IMR-90 (cell line): ENCODE data around the gene PKHD1. TPM values are rescaled to one million over a fixed set of nuclear protein-coding genes. Genes with fewer than 3 reads are reported as not detected.

Source experiments
- ATAC-seq: fragments of 200-7000 bp; cut with Tn5 transposase; 2 replicates; pipeline ENCODE4 v1.9.1; 2020; ENCODE audit warnings: low read depth, mild to moderate bottlenecking, moderate library complexity
- BruUV-seq: library from RNA; stranded (reverse); fragments of 400-500 nt; replicated peaks from 2 replicates; lab custom pipeline; 2021; lab: Mats Ljungman, UMichigan
- CTCF ChIA-PET: fragments of 300-600 bp; formaldehyde crosslinking; extraction: SDS; loops from one replicate; lab custom pipeline; 2021; ENCODE audit warnings: antibody characterized with exemption; lab: Yijun Ruan, JAX
- POLR2A ChIA-PET: fragments of 300-600 bp; sonication (Branson Sonifier 250); formaldehyde crosslinking; loops from one replicate; lab custom pipeline; 2022; ENCODE audit warnings: antibody characterized with exemption; ENCODE audit not compliant: unreplicated experiment; lab: Charles Lee
- DNase-seq: peaks from one replicate; pipeline ENCODE4 v3.0.0; 2013
- H2AFZ ChIP-seq: replicated peaks from 2 replicates; pipeline ENCODE3; 2013; ENCODE audit warnings: low read length, mild to moderate bottlenecking; ENCODE audit not compliant: poor library complexity
- H2AK5ac ChIP-seq: 2 replicates; pipeline ENCODE4 v1.6.1; 2013; ENCODE audit warnings: low read depth, low read length, inconsistent platforms
- H2AK9ac ChIP-seq: replicated peaks from 2 replicates; pipeline ENCODE3; 2013; ENCODE audit warnings: mild to moderate bottlenecking, low read depth, low read length, moderate library complexity; ENCODE audit not compliant: poor library complexity
- H2BK120ac ChIP-seq: 2 replicates; pipeline ENCODE4 v1.6.1; 2013; ENCODE audit warnings: low read depth, low read length, inconsistent platforms
- H2BK15ac ChIP-seq: 3 replicates; pipeline ENCODE4 v1.6.1; 2013; ENCODE audit warnings: low read depth, low read length, inconsistent platforms
- H2BK20ac ChIP-seq: 2 replicates; pipeline ENCODE4 v1.6.1; 2013; ENCODE audit warnings: low read depth, mild to moderate bottlenecking, inconsistent platforms, low read length, moderate library complexity
- H2BK5ac ChIP-seq: 2 replicates; pipeline ENCODE4 v1.6.1; 2013; ENCODE audit warnings: mild to moderate bottlenecking, low read depth, low read length, inconsistent platforms; ENCODE audit not compliant: poor library complexity, severe bottlenecking
- H3K14ac ChIP-seq: replicated peaks from 2 replicates; pipeline ENCODE4 v1.6.1; 2013; ENCODE audit warnings: low read depth, low read length, inconsistent platforms
- H3K18ac ChIP-seq: 2 replicates; pipeline ENCODE4 v1.6.1; 2013; ENCODE audit warnings: low read depth, low read length, control low read depth
- H3K23ac ChIP-seq: 2 replicates; pipeline ENCODE4 v1.6.1; 2013; ENCODE audit warnings: low read depth, low read length, inconsistent platforms
- H3K27ac ChIP-seq: 2 replicates; pipeline ENCODE4 v1.5.1; 2013; ENCODE audit warnings: mild to moderate bottlenecking, control low read depth, low read length; ENCODE audit not compliant: insufficient read depth
- H3K27me3 ChIP-seq: 2 replicates; pipeline ENCODE4 v1.6.1; 2013; ENCODE audit warnings: low read length; ENCODE audit not compliant: control insufficient read depth, insufficient read depth
- H3K36me3 ChIP-seq: 2 replicates; pipeline ENCODE4 v1.6.1; 2013; ENCODE audit warnings: low read length, mixed read lengths; ENCODE audit not compliant: control insufficient read depth, insufficient read depth
- H3K4ac ChIP-seq: 2 replicates; pipeline ENCODE4 v1.6.1; 2013; ENCODE audit warnings: low read depth, low read length, inconsistent platforms
- H3K4me1 ChIP-seq: 2 replicates; pipeline ENCODE4 v1.6.1; 2013; ENCODE audit warnings: low read length, mixed read lengths; ENCODE audit not compliant: control insufficient read depth, insufficient read depth
- H3K4me2 ChIP-seq: 2 replicates; pipeline ENCODE4 v1.6.1; 2013; ENCODE audit warnings: low read depth, mild to moderate bottlenecking, control low read depth, low read length, moderate library complexity
- H3K4me3 ChIP-seq: 2 replicates; pipeline ENCODE4 v1.5.1; 2013; ENCODE audit warnings: low read depth, mild to moderate bottlenecking, control low read depth, low read length, moderate library complexity; ENCODE audit not compliant: insufficient read depth
- H3K56ac ChIP-seq: 2 replicates; pipeline ENCODE4 v1.6.1; 2013; ENCODE audit warnings: low read length, inconsistent platforms; ENCODE audit not compliant: insufficient read depth; ENCODE audit errors: extremely low read depth
- H3K79me1 ChIP-seq, 2 experiments: 2 replicates each; pipeline ENCODE4 v1.6.1; 2013; ENCODE audit warnings: low read length in 2 of 2, inconsistent platforms in 1 of 2, low read depth in 1 of 2
- H3K9ac ChIP-seq: 2 replicates; pipeline ENCODE4 v1.6.1; 2013; ENCODE audit warnings: low read depth, low read length, control low read depth
- H3K9me1 ChIP-seq: 2 replicates; pipeline ENCODE4 v1.6.1; 2013; ENCODE audit warnings: low read length, inconsistent platforms; ENCODE audit not compliant: insufficient read depth
- H3K9me3 ChIP-seq: 2 replicates; pipeline ENCODE4 v1.6.1; 2013; ENCODE audit warnings: low read length; ENCODE audit not compliant: control insufficient read depth, insufficient read depth
- H4K20me1 ChIP-seq: 2 replicates; pipeline ENCODE4 v1.6.1; 2013; ENCODE audit warnings: low read length, inconsistent platforms; ENCODE audit not compliant: insufficient read depth
- H4K5ac ChIP-seq: 2 replicates; pipeline ENCODE4 v1.6.1; 2013; ENCODE audit warnings: mild to moderate bottlenecking, low read depth, low read length, control low read depth
- H4K8ac ChIP-seq, 2 experiments: 2 replicates each; pipeline ENCODE4 v1.6.1; 2013; ENCODE audit warnings: low read depth in 2 of 2, low read length in 2 of 2, control low read depth in 1 of 2, inconsistent platforms in 1 of 2
- H4K91ac ChIP-seq: 2 replicates; pipeline ENCODE4 v1.6.1; 2013; ENCODE audit warnings: low read depth, low read length, inconsistent platforms; ENCODE audit not compliant: insufficient read depth
- BHLHE40 ChIP-seq: fragments of 150-350 bp; IDR thresholded peaks from 2 replicates; pipeline ENCODE4 v1.6.1; 2016; ENCODE audit warnings: mild to moderate bottlenecking, low read depth, low read length
- CEBPB ChIP-seq: IDR thresholded peaks from 2 replicates; pipeline ENCODE4 v1.6.1; 2012; ENCODE audit warnings: low read depth, low read length, improper control_type of control experiment
- CHD1 ChIP-seq: IDR thresholded peaks from 2 replicates; pipeline ENCODE4 v1.6.1; 2012; ENCODE audit warnings: low read depth, low read length, improper control_type of control experiment
- CTCF ChIP-seq: conservative IDR thresholded peaks from 2 replicates; pipeline ENCODE4 v1.5.1; 2012; ENCODE audit warnings: mild to moderate bottlenecking, low read depth, low read length, improper control_type of control experiment
- ELK1 ChIP-seq: fragments of 150-350 bp; IDR thresholded peaks from 2 replicates; pipeline ENCODE4 v1.6.1; 2016; ENCODE audit warnings: low read depth, mild to moderate bottlenecking, low read length, moderate library complexity, borderline replicate concordance
- FOS ChIP-seq: fragments of 150-350 bp; IDR thresholded peaks from 2 replicates; pipeline ENCODE4 v1.6.1; 2016; ENCODE audit warnings: low read depth, low read length
- MAFK ChIP-seq: IDR thresholded peaks from 2 replicates; pipeline ENCODE4 v1.6.1; 2012; ENCODE audit warnings: low read depth, low read length, improper control_type of control experiment
- MAZ ChIP-seq: IDR thresholded peaks from 2 replicates; pipeline ENCODE4 v1.6.1; 2012; ENCODE audit warnings: low read depth, mild to moderate bottlenecking, low read length, improper control_type of control experiment, moderate library complexity, borderline replicate concordance
- MXI1 ChIP-seq: IDR thresholded peaks from 2 replicates; pipeline ENCODE4 v1.6.1; 2012; ENCODE audit warnings: low read depth, mild to moderate bottlenecking, low read length, moderate library complexity, borderline replicate concordance
- NFE2L2 ChIP-seq: fragments of 150-350 bp; IDR thresholded peaks from 2 replicates; pipeline ENCODE4 v1.6.1; 2016; ENCODE audit warnings: low read depth, mild to moderate bottlenecking, low read length
- POLR2A ChIP-seq: IDR thresholded peaks from 2 replicates; pipeline ENCODE4 v1.6.1; 2012; ENCODE audit warnings: mild to moderate bottlenecking, low read depth, low read length
- RAD21 ChIP-seq: IDR thresholded peaks from 2 replicates; pipeline ENCODE4 v1.6.1; 2012; ENCODE audit warnings: low read length, improper control_type of control experiment
- RCOR1 ChIP-seq: IDR thresholded peaks from 2 replicates; pipeline ENCODE4 v1.6.1; 2012; ENCODE audit warnings: mild to moderate bottlenecking, low read length, improper control_type of control experiment; ENCODE audit not compliant: insufficient replicate concordance
- RFX5 ChIP-seq: IDR thresholded peaks from 2 replicates; pipeline ENCODE4 v1.8.0; 2012; ENCODE audit warnings: low read depth, mild to moderate bottlenecking, low read length, moderate library complexity
- SMC3 ChIP-seq: fragments of 150-350 bp; IDR thresholded peaks from 2 replicates; pipeline ENCODE4 v1.6.1; 2016; ENCODE audit warnings: low read depth, mild to moderate bottlenecking, antibody characterized with exemption, low read length, moderate library complexity
- USF2 ChIP-seq: fragments of 150-350 bp; IDR thresholded peaks from 2 replicates; pipeline ENCODE4 v1.6.1; 2017; ENCODE audit warnings: mild to moderate bottlenecking, antibody characterized with exemption, low read length, low read depth
- dilution Hi-C: fragments of 300-500 bp; cut with HindIII; formaldehyde crosslinking; loops from one replicate; pipeline ENCODE4 v1.14.3; 2018; ENCODE audit warnings: low sequenced_read_pairs; ENCODE audit not compliant: unreplicated experiment
- in situ Hi-C: fragments of 300-500 bp; cut with MboI; formaldehyde crosslinking; loops from 3 replicates; pipeline ENCODE4 v1.14.3; 2019; ENCODE audit warnings: low sequenced_read_pairs, inconsistent platforms, mixed read lengths
- intact Hi-C: fragments of 100-400 bp; cut with micrococcal nuclease; formaldehyde crosslinking; loops from 2 replicates; pipeline ENCODE4 v1.10.0; 2022
- polyA plus RNA-seq, 3 experiments: library from polyadenylated mRNA; depleted of rRNA; stranded (reverse); fragments of >200 nt; gene quantifications; 2 replicates each; pipeline ENCODE4 v1.2.3, GENCODE V29; 2012; ENCODE audit warnings: low replicate concordance in 1 of 3
- total RNA-seq: library from RNA; depleted of rRNA; stranded (reverse); fragments of >200 nt; gene quantifications from 2 replicates; pipeline ENCODE4 v1.2.3, GENCODE V29; 2012

PKHD1 gene
- total and polyA plus RNA-seq, 2 of the 4 experiments (the other 2 are of a cell fraction) = not detected

GRCh38 chr6:51614725-51615124 is 472.7 kb downstream of the PKHD1 start:
- no peak overlapping the region for H4K8ac ChIP-seq
- H3K4me1 ChIP-seq = no peaks in the 10 kb centered on the region
- H3K79me1 ChIP-seq = no peaks in the 10 kb centered on the region
- H2BK5ac ChIP-seq = no peak overlapping the region
- no peak overlapping the region for H3K4ac ChIP-seq
- H2AK5ac ChIP-seq = no peak overlapping the region
- dilution Hi-C loops (no loop called here), in situ Hi-C loops (no loop called here), intact Hi-C loops (no loop called here)
- no peak for DNase-seq
- H3K4me3 ChIP-seq = no peak overlapping the region
- ChIA-PET POLR2A (no interaction called here), CTCF (no interaction called here)
- H4K91ac ChIP-seq = no peak overlapping the region
- no peak overlapping the region for H3K9ac ChIP-seq
- H3K27ac ChIP-seq = no peak overlapping the region
- no peaks in the 10 kb centered on the region for H3K27me3 ChIP-seq
- H3K36me3 ChIP-seq = no peaks in the 10 kb centered on the region
- H3K9me1 ChIP-seq = no peaks in the 10 kb centered on the region
- no peak overlapping the region for H2BK15ac ChIP-seq
- BruUV-seq = no TSS peak
- H2AK9ac ChIP-seq = no peak overlapping the region
- ATAC-seq = no peak
- no peak overlapping the region for H2AFZ ChIP-seq
- no peak overlapping the region for H2BK120ac ChIP-seq
- H2BK20ac ChIP-seq = no peak overlapping the region
- TF ChIP-seq USF2 (no peak), ELK1 (no peak), SMC3 (no peak), RCOR1 (no peak), CHD1 (no peak), CTCF (no peak), RAD21 (no peak), NFE2L2 (no peak), BHLHE40 (no peak), POLR2A (no peak), MAZ (no peak), CEBPB (no peak), RFX5 (no peak), MAFK (no peak), MXI1 (no peak), FOS (no peak)
- no peak overlapping the region for H3K14ac ChIP-seq
- H4K20me1 ChIP-seq = no peaks in the 10 kb centered on the region
- peaks cover 4% of the 10 kb centered on the region; the same call in 1 of the 2 replicates for H3K9me3 ChIP-seq
- no peak overlapping the region for H3K56ac ChIP-seq
- no peak overlapping the region for H3K4me2 ChIP-seq
- H3K23ac ChIP-seq = no peak overlapping the region
- no peak overlapping the region for H4K5ac ChIP-seq
- no peak overlapping the region for H3K18ac ChIP-seq
